CD4-positive, alpha-beta T cell treated with Interleukin-12 subunit alpha and Interleukin-12 subunit beta, for 1 hour (primary cell): ENCODE results near the gene TPM2.

Experiments used
- DNase-seq: peaks from one replicate; pipeline ENCODE4 v3.0.0-alpha.2; 2020

TPM2 gene

DNA sequence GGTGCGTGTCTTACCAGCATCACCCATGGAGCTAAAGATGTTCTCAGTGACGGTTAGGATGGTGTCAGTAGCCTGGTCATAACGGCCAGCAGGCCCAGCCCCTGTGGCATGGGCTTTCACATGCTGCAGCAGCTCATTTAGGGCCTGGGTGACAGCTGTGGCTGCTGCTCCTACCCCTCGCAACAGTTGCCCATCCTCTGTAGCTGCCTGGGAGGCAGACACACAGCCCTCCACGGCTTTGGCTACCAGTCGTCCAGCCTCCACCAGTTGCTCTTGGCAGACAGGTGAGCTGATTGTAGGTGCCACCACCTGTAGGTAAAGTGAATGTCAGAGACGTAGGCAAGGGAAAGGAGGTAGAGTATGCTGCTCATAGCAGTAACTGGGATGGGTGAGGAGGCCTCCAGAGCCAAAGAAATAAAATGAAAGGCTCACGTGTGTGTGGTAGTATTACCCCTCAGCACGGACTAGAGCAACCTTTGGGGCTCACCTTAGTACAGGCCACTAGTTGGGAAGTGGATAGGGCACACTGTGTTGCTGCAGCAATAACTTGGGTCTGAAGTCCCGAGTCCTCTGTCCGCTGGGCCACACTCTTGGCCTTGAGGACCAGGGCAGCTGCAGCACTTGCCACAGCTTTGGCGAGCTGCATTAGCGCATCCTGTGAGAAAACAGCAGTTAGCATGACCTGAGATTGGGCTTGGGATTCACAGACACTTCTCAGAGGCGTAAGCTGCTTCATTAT lies 27.6 kb upstream of the TPM2 start:
- no peak for DNase-seq

DNA sequence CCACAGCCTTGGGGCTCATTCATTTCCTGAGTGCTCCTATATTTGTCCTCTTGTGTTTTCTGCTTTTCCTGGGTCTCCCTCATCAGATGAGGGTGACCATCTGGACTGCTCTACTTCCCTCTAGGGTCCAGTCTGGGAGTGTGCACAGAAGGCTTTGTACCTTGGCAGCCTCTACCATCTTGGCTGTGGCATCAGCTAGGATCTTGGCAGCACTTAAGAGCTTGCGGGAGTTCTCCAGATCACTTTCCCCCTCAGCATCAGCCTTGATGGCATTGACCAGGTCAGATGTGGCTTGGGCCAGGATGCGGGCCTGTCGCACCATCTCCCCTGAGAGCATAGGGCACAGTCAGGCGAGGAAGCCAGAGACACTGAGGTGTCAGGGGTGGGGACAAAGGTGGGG lies 26.5 kb upstream of the TPM2 start:
- no peak for DNase-seq

DNA sequence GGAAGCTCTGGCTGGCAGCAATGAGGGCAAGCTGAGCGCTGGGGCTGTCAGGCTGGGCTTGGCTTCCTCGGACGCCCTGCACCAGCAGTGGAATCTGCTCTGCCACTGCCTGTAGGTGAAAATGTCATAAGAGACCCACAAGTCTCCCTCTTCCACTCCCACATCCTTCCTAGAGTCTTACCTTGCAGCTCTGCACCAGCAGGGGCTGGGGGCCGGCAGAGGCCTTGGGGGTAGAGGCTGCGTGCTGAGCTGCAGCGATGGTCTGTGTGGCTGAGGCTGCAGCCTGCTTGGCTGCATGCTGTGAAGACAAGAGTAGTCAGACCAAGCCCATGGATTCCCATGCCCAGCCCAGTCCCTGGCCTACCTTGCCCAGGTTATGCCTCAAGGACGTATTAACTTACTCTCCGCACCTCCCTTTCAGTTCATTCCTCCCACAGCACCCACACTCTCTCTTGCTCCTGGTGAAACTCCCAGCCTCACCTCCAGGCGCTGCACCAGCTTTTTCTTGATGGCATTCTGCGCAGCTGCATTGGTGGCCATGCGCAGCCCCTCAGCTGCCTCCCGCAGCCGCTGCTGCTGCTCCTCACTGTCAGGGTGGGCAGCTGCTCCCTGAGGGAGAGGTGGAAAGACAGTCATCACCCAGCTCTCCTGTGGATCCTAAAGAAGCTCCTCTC lies 25.0 kb upstream of the TPM2 start:
- DNase-seq = no peak

DNA sequence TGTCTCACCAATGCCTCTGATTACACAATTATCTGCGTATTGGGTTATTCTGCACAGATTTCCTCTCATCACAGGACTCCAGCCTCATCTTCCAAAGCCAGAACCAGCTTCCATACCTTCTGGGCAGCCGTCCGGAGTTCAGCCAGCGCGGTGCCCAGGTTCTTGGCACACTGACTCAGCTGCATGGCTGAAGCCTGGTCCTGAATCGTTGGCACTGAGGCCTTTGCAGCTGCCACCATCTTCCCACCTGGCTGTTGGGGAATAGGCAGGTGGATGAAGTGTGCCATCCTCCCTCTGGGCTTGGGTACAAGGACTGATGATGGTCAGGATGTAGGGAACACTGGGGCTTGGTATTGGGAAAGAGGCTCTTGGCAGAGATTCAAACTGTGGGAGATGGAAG lies 24.4 kb upstream of the TPM2 start:
- DNase-seq = no peak

DNA sequence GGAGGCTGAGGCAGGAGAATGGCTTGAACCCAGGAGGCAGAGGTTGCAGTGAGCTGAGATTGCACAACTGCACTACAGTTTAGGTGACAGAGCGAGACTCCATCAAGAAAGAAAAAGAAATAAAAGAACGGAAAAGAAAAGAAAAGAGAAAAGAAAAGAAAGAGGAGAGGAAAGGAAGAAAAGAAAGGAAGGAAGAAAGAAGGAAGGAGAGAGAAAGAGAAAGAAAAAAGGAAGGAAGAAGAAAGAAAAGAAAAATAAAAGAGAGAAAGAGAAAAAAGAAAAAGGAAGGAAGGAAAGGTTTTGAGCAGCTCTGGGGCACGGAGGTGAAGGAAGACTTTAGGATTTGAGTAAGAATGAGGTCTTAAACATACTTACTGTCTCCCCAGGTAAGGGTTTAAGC lies 23.9 kb upstream of the TPM2 start:
- DNase-seq = no peak

DNA sequence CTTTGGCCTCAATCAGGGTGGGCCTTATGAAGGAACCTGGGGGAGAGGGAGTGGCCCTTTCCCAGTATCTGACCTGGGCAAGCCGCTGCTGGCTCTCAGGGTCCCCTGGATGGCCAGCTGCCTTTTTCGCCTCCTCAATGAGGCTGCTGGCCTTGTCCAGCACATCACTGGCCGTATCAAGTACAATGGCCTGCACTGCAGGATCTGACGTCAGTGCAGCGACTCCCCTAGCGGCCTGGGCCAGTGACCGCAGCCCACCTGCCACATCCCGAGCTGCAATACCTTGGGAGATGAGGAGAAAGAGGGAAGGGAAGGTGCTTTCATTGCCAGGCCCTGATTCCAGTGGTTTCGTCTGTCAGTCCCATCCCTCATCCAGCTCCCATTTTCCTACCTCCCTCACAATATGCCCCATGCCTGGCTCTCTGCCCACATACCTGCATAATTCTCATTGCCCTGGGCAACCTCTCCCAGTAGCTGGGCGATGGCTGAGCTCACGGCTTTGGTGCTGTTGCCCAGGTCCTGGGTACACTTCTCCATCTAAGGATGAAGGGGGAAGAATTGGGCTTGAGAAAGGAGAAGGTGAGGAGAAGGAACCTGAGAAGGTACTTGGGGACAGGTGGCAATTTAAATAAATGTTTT lies 23.2 kb upstream of the TPM2 start:
- no peak for DNase-seq

DNA sequence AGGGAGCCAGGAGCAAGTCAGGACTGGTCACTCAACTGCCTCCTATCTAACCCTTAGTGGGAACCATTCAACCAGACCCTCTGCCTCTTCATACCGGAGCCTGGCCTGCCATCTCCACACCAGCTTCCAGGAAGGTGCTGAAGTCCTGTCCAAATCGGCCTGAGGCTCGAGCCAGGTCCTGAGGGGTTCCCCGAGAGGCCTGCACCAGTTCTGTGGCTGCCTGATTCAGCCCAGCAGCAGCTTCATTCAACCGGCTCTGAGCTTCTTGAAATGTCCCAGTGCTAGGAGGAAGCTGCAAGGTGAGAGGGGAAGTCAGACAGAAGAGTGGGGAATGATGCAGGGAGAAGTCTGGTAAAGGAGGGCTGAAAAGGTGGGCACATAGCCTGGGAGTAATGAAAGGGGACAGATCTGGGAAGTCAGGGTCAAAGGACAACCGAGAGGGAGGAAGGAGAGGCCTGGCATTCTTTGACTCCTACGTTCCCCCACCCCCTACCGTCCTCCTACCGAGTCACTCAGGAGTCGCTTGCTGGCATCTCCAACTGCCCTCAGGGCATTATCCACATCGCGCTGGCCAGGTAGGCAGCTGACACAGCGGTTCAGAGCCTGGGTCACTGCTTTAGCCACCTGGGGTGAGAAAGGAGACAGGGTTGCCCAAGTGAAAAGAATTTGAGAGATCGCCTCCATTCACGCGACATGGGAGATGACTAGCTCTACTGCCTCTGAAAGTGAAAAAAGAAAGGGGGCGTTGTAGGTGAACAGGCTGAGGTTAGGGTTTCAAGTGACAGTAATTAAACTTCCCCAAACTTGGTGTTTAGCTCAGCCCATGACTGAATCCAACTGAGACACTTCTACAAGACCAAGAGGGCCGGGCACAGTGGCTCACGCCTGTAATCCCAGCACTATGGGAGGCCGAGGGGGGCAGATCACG lies 22.0 kb upstream of the TPM2 start:
- DNase-seq = no peak

DNA sequence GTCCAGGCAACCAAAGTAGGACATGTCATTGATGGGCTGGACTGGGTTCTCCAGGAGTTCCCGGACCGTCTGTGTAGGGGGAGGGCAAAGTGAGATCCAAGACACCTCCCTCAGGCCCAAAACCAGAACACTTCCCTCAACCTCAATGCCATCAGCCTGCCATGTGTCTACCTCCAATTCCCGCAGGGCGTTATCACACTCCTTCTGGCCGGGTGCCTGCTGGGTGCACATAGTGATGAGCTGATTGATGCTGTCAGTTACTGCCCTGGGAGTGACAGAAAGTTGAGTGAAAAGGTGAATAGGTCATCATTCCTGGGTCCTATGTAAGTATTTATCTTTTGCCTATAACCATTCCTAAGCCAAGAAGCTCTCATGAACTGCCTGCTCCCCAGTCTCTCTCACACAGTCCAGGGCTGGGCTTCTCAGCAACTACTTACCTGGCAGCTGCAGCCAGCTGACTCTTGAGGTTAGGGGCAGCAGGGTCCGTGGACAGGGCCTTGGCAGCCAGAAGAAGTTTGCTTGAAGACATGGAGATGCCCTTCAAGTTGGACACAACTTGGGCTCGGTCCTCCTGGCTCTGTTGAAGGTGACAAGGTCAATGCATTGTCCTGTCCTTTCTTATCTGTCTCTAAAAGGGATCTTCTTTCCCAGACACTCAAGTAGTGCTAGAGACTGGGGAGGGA lies 21.2 kb upstream of the TPM2 start:
- DNase-seq = no peak

DNA sequence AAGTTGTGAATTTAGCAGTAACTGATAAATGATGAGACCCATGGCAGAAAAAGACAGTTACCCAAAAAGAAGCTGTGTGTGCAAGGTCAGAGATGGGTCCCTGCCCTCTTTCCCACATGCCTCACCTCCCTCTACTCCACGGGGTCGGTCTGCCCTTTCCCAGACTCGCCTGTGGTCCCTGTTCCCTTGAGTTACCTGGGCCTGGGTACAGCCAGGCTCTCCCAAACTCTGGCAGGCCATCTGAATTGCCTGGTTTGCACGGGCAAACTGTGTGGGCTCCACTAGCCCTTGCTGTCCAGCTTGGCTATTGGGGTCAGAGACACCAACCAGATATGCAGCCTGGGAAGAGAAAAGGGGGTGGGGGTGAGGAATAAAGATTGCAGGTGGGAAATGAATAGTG lies 18.4 kb upstream of the TPM2 start:
- no peak for DNase-seq

DNA sequence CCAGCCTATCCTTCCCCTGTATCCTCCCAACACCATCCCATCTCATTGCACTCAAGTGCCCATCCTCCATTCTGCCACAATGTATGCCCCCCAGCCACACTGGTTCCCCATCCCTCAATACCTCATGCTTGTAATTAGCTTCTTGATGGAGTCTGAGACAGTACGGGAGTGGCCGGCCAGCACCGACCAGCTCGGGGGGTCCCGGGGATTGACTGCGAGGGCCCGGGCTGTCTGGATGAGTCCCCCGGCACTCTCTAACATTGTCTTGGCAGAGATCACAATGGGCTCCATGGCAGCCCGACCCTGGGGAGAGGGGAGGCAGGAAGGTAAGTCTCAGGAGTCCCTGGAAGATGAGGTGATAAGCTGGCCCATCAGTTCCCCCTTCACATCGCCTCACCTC lies 17.2 kb upstream of the TPM2 start:
- no peak for DNase-seq

DNA sequence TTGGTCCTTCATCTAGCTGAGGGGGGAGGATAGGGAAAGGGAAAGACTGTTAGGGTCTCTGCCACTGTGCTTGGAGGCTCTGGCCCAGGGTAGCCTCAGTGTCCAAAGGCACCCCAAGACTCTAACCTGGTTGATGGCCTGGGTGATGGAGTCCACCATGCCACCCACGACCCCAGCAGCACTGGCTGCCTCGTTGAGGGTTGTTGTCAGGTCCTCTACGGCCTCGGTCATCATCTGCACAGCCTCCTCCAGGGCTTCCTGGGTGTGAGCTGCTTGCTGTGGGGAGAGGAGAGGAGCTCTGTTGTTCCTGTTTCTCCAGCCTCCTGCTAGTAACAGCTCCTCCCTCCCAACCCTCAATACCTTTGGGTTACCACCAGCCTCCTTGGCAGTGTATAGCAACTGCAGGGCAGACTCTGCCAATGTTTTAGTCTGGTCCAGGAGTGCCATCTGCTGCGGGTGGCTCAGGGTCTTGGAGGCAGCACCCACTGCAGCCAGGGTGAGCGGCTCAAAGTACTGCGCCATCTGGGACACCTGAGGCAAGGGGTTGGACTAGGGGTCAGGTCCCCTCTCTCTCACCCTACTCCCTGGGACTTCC lies 16.2 kb upstream of the TPM2 start:
- no peak for DNase-seq

DNA sequence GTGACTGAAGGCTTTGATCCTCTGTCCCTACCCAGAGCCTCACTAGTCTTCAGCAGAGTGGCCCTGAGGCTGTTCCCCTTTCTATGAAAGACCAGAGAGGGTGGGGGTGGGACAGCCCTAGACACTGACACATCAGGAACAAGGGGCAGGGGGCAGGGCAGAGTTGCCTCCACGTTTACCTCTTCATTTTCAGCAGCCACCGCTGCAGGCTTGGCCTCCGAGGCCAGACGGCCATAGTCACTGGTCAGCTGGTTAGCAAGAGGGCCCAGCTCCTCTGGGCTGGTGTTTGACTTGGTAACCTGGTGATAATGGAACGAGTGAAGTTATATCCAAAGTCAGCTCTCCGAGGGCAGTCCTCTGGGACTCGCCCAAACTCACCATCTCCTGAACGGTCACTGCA lies 15.6 kb upstream of the TPM2 start:
- no peak for DNase-seq

DNA sequence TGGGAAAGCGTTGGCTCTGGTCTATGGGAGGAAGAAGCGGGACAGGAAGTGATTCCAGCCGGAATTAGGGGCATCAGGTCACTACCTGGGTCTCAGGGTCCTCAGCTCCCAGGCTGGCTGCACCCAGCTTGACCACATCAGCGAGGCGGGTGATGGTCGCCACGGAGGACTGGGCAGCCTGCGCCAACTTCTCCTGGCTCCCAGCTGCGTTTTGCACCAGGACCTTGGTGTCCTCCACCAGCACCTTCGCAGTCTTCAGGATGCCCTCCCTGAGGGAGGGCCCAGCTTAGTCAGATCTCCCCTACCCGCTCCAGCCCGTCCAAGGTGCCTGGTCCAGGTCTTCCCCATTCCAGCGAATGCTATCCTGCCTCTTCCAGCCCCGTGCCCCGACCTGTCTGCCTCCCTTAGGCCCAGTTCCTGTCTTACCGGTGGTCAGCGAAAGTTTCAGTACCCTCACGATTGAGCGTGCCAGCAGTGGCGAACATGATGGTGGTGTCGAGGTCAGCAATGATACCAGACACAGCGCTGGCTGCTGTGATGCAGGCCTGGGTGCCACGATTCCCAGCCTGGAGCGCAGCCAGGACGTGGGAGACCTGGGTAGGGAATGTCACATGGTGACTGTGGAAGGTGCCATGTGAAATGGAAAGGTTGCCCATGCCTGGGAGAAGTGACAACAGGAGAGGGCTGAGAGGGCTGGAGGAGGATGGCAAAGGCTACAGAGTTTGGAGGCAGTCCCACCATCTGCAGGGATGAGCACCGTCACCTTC lies 14.4 kb upstream of the TPM2 start:
- DNase-seq = no peak

DNA sequence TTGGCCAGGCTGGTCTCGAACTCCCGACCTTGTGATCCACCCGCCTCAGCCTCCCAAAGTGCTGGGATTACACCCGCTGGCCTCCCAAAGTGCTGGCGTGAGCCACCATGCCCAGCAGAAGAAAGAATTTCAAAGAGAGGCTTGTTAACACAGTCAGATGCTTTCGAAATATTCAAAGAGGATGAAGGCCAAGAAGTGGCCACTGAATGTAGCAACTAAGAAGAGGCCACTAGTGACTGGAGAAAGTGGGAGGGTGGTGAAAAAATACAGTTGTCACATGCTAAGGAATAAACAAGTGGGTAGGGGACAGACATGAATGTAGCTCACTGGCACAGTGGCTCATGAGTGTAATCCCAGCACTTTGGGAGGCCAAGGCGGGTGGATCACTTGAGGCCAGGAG lies 13.0 kb upstream of the TPM2 start:
- no peak for DNase-seq

DNA sequence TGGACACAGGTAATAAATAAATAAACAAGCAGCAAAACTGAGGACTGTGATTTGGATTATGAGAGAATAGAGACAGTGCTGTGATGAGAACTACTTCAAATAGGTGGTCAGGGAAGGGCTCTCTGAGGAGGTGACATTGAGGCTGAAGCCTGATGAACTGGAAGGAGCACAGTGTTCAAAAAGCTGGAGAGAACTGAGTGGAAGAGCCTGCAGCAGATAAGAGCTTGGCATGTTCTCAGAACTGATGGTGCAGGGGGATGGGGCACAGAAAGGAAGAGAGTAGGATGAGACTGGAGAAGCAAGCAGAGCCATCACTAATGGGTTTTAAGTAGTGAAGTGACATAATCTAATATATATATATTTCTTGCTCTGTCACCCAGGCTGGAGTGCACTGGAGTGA lies 11.2 kb upstream of the TPM2 start:
- DNase-seq = no peak

DNA sequence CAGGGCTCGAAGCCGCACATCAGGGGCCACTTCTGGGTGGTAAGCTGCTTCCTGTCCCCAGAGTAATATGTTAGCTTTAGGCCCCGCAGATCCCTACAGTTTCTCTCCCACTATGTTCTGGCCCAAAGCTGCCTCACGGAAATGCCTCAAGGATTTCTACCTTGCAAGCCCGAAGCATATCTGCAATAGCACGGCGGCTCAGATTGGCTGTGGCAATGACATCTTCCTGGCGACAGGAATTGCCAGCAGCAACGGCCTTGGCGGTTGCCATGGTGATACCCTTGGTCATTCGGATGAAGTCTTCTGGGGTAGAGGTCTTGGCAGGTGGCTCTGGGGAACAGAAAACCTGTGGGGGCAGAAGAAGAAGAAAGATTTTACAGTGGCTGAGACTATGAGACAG lies 10.3 kb upstream of the TPM2 start:
- DNase-seq = no peak

DNA sequence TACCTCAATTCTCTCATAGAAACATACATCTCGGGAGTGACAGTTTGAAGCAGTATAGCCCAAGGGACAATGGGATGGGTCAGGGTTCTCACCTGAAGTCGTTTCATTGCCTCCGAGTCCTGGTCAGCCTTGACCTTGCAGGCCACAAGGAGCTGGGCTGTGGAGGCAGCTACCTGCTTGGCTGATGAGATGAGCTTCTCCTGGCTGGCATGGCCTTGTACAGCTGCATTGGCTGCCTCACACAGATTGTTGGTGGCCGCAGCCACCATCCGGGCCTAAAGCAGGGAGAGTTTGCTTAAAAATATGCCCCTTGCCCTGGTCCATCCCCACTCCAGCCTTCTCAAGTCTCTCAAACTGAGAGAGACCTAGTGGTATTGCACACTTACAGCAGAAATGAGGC lies 8.5 kb upstream of the TPM2 start:
- DNase-seq = no peak

DNA sequence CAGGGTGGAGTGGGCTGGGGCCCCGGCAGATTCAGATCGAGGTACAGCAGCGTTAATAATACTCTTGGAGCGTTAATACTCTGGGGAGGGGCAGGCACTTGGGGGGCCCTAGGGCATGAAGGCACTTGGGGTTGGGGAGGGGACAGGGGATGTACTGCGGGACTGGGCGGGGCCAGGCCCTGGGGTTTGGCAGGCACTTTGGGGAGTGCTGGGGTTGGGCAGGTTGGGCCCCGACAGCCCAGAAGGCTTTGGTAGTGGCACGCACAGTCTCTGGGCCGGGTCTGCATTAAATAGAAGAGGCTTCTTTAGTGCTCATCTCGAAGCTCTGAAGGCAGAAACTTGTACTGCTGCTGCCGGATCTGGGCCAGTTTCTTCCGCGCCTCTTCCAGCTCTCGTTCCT lies 7.8 kb upstream of the TPM2 start:
- DNase-seq = no peak

DNA sequence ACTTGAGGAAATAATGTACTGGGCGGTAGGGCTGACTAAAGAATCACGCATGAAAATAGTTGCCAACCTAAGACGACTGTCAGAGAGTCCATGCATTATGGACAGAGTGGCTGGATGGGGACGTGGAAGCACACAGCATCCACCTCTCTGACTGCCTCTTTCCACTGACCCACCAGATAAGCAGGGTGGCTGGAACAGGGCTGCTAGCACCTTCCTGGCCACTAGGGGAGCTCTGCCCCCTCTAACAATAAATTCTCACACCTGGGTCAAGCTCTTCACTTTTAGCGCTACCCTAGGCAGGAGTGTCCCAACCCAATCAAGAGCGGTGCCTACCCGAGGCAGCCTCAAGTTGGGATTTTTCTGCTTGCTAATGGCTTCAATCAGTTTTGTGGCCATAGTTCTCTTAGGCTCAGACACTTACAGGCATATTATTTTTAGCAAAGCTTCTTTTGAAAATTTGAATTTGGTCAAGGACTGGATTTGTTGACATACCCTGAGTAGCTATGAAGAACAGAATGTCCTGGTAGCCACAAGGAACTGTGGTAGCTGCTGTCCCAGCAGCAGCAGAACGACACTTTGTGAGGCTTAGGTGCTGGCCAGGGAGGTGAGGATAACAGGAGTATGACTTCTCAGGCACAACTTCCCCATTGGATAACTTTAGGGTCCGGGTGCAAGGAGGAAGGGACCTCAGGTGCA lies 6.9 kb upstream of the TPM2 start:
- peak; percentile 71 for DNase-seq

DNA sequence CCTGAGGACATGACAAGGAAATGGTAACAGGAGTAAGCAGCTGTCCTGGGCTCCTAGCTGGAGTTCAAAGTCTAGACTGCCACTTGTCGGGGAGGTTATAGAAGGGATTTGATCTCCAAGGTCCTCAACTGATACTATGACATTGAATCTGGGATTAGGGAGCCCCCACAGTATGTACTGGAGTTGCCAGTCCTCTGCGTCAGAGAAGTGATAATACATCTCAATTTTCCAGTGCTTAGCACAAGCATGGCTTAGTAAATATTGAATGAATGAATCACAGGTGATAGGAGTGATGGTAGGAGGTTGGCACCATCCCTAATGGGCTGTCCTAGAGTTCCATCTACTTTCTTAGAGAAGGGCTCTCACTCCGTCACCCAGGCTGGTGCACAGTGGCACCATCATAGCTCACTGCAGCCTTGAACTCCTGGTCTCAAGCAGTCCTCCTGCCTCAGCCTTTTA lies 6.2 kb upstream of the TPM2 start:
- no peak for DNase-seq
